GM12872 (cell line): ENCODE results near the gene NDEL1.

ENCODE experiments used
- CTCF ChIP-seq: IDR thresholded peaks from 3 replicates; pipeline ENCODE4 v1.5.1; 2011; ENCODE audit warnings: low read depth, mild to moderate bottlenecking, low read length, moderate library complexity; ENCODE audit not compliant: insufficient read depth

NDEL1 gene

GRCh38 chr17:8418471-8418870 is 17.2 kb upstream of the NDEL1 start:
- TF ChIP-seq CTCF: no peak

DNA sequence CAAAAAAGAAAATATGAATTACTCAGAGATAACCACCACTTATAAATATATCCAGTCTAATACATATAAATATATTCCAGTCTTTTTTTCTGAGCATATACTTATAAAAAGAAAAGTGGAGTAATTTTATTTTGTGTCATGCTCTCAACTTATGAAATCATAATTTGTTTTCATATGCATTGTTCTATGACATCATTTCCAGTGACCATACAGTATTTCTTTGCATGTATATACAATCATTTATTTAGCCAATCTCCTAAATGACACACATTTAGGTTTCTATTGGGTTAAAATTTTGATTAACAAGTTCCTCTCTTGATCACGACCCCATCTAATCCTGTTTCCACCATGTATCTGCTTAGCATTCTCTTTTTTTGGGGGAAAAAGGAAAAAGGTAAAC is 16.4 kb upstream of the NDEL1 start:
- no peak for TF ChIP-seq CTCF

DNA sequence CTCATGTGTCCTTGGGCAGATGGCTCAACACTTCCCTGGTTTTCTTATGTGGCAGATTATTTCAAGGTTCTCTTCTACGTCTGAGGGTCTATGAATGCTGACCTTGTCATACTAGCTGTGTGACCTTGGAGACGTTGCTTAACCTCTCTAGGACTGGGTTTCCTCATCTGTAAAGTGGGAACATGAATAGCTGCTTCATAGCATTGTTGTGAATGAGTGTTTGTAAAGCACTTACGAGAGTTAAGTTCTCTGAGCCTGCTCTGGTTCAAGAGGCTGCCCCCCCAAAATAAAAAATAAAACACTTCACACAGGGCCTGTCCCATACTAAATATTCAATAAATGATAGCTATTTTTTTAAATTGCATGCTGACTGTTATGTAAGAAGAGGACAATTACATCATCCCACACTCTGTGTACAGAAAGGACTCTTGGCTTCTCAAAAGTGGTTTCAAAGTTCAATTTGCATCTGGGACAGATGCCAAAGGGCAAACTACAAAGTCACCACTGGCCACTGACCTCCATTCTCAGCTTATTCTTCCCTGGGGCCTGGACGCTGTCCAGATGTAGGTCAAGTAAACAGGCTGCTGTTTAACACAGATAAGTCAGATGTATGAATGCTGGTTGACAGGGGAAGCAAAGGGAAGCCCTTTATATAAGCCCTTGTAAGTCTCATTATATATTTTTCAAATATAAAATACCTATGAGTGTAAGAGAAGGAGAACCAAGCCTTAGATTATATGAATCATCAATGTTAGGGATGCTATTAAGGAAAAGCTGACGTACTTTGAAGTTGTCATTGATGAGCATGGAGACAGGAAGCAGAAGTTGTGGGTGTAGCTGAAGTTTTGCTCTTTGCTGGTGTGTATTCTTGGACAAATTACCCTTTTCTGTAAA is 15.4 kb upstream of the NDEL1 start:
- TF ChIP-seq CTCF: no peak

DNA sequence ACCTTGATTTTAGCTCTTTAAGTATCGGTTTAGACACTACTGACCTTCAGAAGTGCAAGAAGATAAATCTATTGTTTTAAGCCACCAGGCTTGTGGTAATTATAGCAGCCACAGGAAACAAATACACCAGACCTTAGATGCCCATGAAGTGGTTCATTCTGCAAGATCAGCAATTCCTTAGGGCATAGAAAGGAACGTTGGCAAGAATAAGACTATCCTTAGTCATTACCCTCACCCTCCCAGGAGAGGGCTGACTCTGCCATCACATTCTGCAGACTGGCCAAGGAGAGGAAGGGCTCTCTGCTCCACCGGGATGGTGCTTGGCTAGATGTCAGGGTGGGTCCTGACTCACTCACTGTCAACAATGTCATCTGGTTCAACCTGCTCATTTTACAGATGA is 14.1 kb upstream of the NDEL1 start:
- no peak for TF ChIP-seq CTCF

- no peak for TF ChIP-seq CTCF
Observed at GRCh38 chr17:8426094-8426720, 9.5 kb upstream of the NDEL1 start.

DNA sequence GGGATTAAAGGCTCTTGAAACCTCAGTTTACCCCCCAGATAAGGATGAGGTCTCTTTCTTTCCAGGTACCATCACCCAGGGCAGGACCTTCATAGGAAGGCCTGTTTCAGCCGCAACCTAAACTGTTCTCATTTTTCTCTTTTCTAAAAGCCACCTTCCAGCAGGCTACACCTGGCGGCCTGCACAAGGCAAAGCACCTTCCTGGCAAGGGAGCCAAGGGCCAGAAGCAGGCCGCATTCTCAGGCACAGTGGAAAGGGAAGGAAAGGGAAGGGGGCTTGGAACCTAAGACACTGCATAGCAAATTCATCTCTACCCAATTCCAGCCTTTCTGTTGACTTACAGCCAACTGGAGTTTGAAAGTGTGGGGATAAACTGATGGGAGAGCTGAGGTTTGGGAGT is 8.9 kb upstream of the NDEL1 start:
- TF ChIP-seq CTCF: no peak

- TF ChIP-seq CTCF: no peak
Observed at GRCh38 chr17:8430966-8431365, 4.7 kb upstream of the NDEL1 start.
